Karpas-422 (cell line): Measurements from ENCODE around the gene ZBTB24. TPM values are rescaled to one million over a fixed set of nuclear protein-coding genes. Genes with fewer than 3 reads are reported as not detected.

Experiments
- DNase-seq: peaks from one replicate; pipeline ENCODE4 v3.0.0-alpha.2; 2015
- H2AFZ ChIP-seq: fragments of 200-600 bp; sonication (generic); 2 replicates; pipeline ENCODE4 v1.6.1; 2014; ENCODE audit warnings: antibody characterized with exemption, low read length, mixed read lengths
- H3K27ac ChIP-seq: fragments of 200-600 bp; sonication (generic); 2 replicates; pipeline ENCODE4 v1.5.1; 2014; ENCODE audit warnings: mild to moderate bottlenecking, low read length, moderate library complexity
- H3K27me3 ChIP-seq: fragments of 200-600 bp; sonication (generic); 2 replicates; pipeline ENCODE4 v1.6.1; 2014; ENCODE audit warnings: low read length, mixed read lengths
- H3K36me3 ChIP-seq: fragments of 200-600 bp; sonication (generic); 2 replicates; pipeline ENCODE4 v1.6.1; 2014; ENCODE audit warnings: low read length, mixed read lengths; ENCODE audit not compliant: insufficient read depth
- H3K4me1 ChIP-seq: fragments of 200-600 bp; sonication (generic); 2 replicates; pipeline ENCODE4 v1.6.1; 2014; ENCODE audit warnings: mild to moderate bottlenecking, low read length, mixed read lengths
- H3K4me2 ChIP-seq: fragments of 200-600 bp; sonication (generic); 2 replicates; pipeline ENCODE4 v1.6.1; 2014; ENCODE audit warnings: low read length, low read depth, mild to moderate bottlenecking; ENCODE audit not compliant: poor library complexity, severe bottlenecking
- H3K4me3 ChIP-seq: fragments of 200-600 bp; sonication (generic); 2 replicates; pipeline ENCODE4 v1.5.1; 2014; ENCODE audit warnings: mild to moderate bottlenecking, antibody characterized with exemption, low read length, mixed read lengths
- H3K79me2 ChIP-seq: fragments of 200-600 bp; sonication (generic); 2 replicates; pipeline ENCODE4 v1.6.1; 2014; ENCODE audit warnings: mild to moderate bottlenecking, low read length, mixed read lengths
- H3K9ac ChIP-seq: fragments of 200-600 bp; sonication (generic); 2 replicates; pipeline ENCODE4 v1.6.0; 2014; ENCODE audit warnings: low read length
- H3K9me2 ChIP-seq: fragments of 200-600 bp; sonication (generic), shearing (Covaris generic); replicated peaks from 2 replicates; pipeline ENCODE4 v1.6.0; 2014; ENCODE audit warnings: mild to moderate bottlenecking, low read length, moderate library complexity; ENCODE audit not compliant: insufficient read depth
- H3K9me3 ChIP-seq: fragments of 300-700, 200-600 bp; sonication (generic); 2 replicates; pipeline ENCODE4 v1.6.1; 2014; ENCODE audit warnings: low read length, mixed read lengths
- H4K20me1 ChIP-seq: fragments of 200-600 bp; sonication (generic); 2 replicates; pipeline ENCODE4 v1.6.1; 2014; ENCODE audit warnings: mild to moderate bottlenecking, antibody characterized with exemption, low read length, low read depth; ENCODE audit not compliant: insufficient read depth
- total RNA-seq: library from RNA; depleted of rRNA; stranded (reverse); fragments of >200 nt; shearing (Covaris generic); gene quantifications from 2 replicates; pipeline ENCODE4 v1.2.3, GENCODE V29; 2014; ENCODE audit warnings: low replicate concordance

Gene ZBTB24
- total RNA-seq, 1 experiment from 2014 or later = 18.5 TPM

GRCh38 chr6:109454496-109455436 lies 28.3 kb downstream of the ZBTB24 start:
- Histone ChIP-seq H3K36me3 (0 out of 2 replicates have a peak, but pooled peaks cover 6% of the 10 kb centered on the region), H3K4me3 (peak overlapping the region; percentile 98), H4K20me1 (no peaks in the 10 kb centered on the region), H3K4me2 (peak overlapping the region; percentile 71), H3K9ac (peak overlapping the region; percentile 97), H3K4me1 (peaks cover 31% of the 10 kb centered on the region), H3K27ac (peak overlapping the region; percentile 86), H3K27me3 (no peaks in the 10 kb centered on the region), H3K9me3 (no peaks in the 10 kb centered on the region), H2AFZ (peak overlapping the region; percentile 34; the same call in 1 of the 2 replicates), H3K9me2 (no peaks in the 10 kb centered on the region), H3K79me2 (peaks cover 25% of the 10 kb centered on the region; the same call in 1 of the 2 replicates)
- DNase-seq = peak; percentile 85

DNA sequence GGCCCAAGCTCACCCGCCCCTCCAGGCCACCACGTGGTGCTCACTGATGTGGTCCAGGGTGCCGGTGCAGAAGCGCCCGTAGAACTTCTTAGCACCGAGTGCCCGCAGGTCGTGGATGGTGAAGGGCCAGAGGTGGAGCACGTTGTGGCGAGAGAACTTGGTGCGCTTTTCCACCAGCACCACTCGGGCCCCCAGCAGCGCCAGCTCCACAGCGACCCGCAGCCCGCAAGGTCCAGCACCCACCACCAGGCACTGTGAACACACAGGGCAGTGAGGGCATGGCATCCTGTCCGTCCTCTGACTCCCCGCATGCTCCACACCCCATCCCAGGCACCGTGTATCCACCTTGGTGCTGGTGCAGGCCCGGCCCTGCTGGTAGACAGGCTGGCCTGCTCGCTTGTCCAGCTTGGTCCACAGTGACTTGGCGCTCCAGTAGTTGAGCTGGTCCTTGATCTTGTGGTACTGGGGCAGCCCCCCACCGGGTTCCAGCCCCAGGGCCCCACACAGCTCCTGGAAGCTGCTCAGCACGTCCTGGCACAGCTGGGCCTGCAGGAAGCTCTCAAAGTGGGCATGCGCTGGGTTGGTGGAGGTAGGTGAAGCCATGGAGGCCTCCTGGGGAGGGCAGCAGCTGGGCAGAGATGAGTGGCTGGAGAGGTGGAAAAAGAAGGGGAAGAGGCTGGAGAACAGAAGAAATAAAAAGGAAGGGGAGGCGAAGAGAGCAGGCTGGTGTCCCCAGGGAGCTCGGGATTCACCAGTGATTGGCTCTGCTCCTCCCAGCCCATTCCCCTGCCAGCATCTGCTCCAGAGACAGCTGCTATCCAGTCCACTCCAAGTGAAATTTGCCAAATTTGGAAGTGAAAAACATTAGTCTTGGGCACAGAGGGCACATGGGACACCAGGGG lies 29.2 kb downstream of the ZBTB24 start:
- Histone ChIP-seq H2AFZ (peak overlapping the region; percentile 2; the same call in 1 of the 2 replicates), H3K27ac (peak overlapping the region; percentile 86), H3K9me2 (no peaks in the 10 kb centered on the region), H3K4me1 (peaks cover 31% of the 10 kb centered on the region), H3K27me3 (no peaks in the 10 kb centered on the region), H3K9ac (peak overlapping the region; percentile 97), H3K9me3 (no peaks in the 10 kb centered on the region), H3K4me2 (peak overlapping the region; percentile 71), H3K36me3 (0 out of 2 replicates have a peak, but pooled peaks cover 6% of the 10 kb centered on the region), H3K4me3 (peak overlapping the region; percentile 98), H4K20me1 (no peaks in the 10 kb centered on the region), H3K79me2 (peaks cover 25% of the 10 kb centered on the region; the same call in 1 of the 2 replicates)
- DNase-seq = no peak

- peaks cover 31% of the 10 kb centered on the region for H3K4me1 ChIP-seq
- H3K36me3 ChIP-seq = 0 out of 2 replicates have a peak, but pooled peaks cover 6% of the 10 kb centered on the region
- H3K9me3 ChIP-seq = no peaks in the 10 kb centered on the region
- H3K27me3 ChIP-seq = no peaks in the 10 kb centered on the region
- H3K79me2 ChIP-seq = peaks cover 25% of the 10 kb centered on the region; the same call in 1 of the 2 replicates
- DNase-seq = no peak
- no peak overlapping the region for H3K9ac ChIP-seq
- H3K4me3 ChIP-seq = no peak overlapping the region
- no peaks in the 10 kb centered on the region for H4K20me1 ChIP-seq
- H3K9me2 ChIP-seq = no peaks in the 10 kb centered on the region
- no peak overlapping the region for H3K4me2 ChIP-seq
- no peak overlapping the region for H3K27ac ChIP-seq
- no peak overlapping the region for H2AFZ ChIP-seq
Measured at GRCh38 chr6:109453156-109453555, 29.9 kb downstream of the ZBTB24 start.

- Histone ChIP-seq H3K9me2 (no peaks in the 10 kb centered on the region), H3K36me3 (0 out of 2 replicates have a peak, but pooled peaks cover 6% of the 10 kb centered on the region), H3K27ac (no peak overlapping the region), H3K4me1 (peaks cover 21% of the 10 kb centered on the region), H2AFZ (no peak overlapping the region), H3K4me2 (no peak overlapping the region), H3K27me3 (no peaks in the 10 kb centered on the region), H3K9ac (no peak overlapping the region), H3K4me3 (no peak overlapping the region), H4K20me1 (no peaks in the 10 kb centered on the region), H3K9me3 (no peaks in the 10 kb centered on the region), H3K79me2 (peaks cover 25% of the 10 kb centered on the region; the same call in 1 of the 2 replicates)
- DNase-seq = no peak
Measured at GRCh38 chr6:109452181-109452580, 30.8 kb downstream of the ZBTB24 start.

DNA sequence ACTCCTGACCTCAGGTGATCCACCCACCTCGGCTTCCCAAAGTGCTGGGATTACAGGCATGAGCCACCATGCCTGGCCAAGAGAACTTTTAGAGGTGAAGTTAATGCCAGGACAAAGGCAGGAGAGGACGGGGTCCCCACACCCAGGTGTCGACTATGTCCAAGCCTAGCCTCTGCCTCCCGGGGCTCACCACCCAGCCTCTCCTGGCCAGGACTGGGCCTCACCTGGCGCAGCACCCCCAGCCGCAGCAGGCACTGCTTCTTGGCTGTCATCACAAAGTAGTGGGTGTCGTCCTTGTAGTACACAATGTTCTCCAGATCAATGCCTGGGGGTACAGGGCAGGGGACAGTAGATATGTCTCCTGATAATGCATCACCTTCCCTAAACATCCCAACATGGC lies 31.6 kb downstream of the ZBTB24 start:
- Histone ChIP-seq H3K79me2 (peaks cover 19% of the 10 kb centered on the region; the same call in 1 of the 2 replicates), H3K9ac (no peak overlapping the region), H3K4me1 (peaks cover 13% of the 10 kb centered on the region), H3K9me2 (no peaks in the 10 kb centered on the region), H2AFZ (no peak overlapping the region), H3K27ac (no peak overlapping the region), H3K27me3 (no peaks in the 10 kb centered on the region), H4K20me1 (no peaks in the 10 kb centered on the region), H3K4me2 (no peak overlapping the region), H3K4me3 (no peak overlapping the region), H3K9me3 (no peaks in the 10 kb centered on the region), H3K36me3 (0 out of 2 replicates have a peak, but pooled peaks cover 6% of the 10 kb centered on the region)
- no peak for DNase-seq

- Histone ChIP-seq H3K79me2 (peaks cover 16% of the 10 kb centered on the region; the same call in 1 of the 2 replicates), H4K20me1 (no peaks in the 10 kb centered on the region), H3K9me3 (no peaks in the 10 kb centered on the region), H3K4me3 (no peak overlapping the region), H3K27me3 (no peaks in the 10 kb centered on the region), H2AFZ (no peak overlapping the region), H3K4me1 (peaks cover 9% of the 10 kb centered on the region), H3K36me3 (0 out of 2 replicates have a peak, but pooled peaks cover 6% of the 10 kb centered on the region), H3K9ac (no peak overlapping the region), H3K4me2 (no peak overlapping the region), H3K9me2 (no peaks in the 10 kb centered on the region), H3K27ac (no peak overlapping the region)
- peak; percentile 53 for DNase-seq
Measured at GRCh38 chr6:109450801-109451200, 32.2 kb downstream of the ZBTB24 start.

DNA sequence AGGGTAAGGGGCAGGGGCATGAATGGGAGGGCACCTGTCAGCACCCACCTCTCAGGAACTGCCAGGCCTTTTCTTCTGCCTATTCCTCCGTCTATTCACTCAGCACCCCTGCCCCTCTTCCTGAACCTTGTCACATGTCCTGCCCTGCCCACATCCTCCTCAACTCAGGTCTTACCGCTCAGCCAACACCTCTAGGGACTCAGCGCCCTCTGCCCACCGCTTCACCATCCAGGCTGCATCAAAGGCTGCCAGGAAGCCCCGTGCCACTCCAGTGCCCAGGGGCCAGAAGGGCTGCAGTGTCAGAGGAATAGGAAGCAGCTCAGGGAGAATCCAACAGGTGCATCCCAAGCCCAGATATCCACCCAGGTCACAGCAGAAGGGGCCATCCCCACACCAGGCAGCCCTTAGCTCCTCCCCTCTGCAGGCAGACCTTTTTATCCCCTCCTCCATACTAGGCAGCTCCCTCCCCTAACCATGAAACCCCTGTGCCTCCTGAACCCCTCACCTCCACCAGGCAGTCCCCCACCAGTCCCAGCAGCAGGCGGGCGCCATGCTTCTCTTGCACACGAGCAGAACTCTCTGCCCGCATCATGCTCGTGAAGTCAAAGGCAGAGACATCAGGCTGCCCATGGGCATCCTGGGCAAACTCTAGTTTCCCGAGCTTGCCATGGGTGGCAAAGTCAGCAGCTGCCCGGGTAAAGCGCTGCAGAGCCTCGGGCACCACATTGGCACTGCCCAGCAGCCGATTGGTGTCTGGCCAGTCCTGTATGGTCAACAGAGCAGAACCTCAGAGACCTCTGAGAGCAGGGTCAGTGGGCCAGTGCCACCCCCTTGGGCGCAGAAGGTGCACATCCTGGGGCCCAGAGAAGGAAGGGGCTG lies 33.0 kb downstream of the ZBTB24 start:
- Histone ChIP-seq H2AFZ (no peak overlapping the region), H3K9me2 (no peaks in the 10 kb centered on the region), H3K27ac (no peak overlapping the region), H3K36me3 (0 out of 2 replicates have a peak, but pooled peaks cover 6% of the 10 kb centered on the region), H3K9me3 (no peaks in the 10 kb centered on the region), H3K79me2 (peaks cover 13% of the 10 kb centered on the region; the same call in 1 of the 2 replicates), H4K20me1 (no peaks in the 10 kb centered on the region), H3K27me3 (no peaks in the 10 kb centered on the region), H3K4me2 (no peak overlapping the region), H3K4me3 (no peak overlapping the region), H3K9ac (no peak overlapping the region), H3K4me1 (peaks cover 9% of the 10 kb centered on the region)
- DNase-seq = no peak
